ENCODE results near the gene CPAMD8. TPM values are rescaled to one million over a fixed set of nuclear protein-coding genes. Genes with fewer than 3 reads are reported as not detected.

The CPAMD8 gene
- total RNA-seq, 1 donor from 2014 or later: 5.3 TPM

DNA sequence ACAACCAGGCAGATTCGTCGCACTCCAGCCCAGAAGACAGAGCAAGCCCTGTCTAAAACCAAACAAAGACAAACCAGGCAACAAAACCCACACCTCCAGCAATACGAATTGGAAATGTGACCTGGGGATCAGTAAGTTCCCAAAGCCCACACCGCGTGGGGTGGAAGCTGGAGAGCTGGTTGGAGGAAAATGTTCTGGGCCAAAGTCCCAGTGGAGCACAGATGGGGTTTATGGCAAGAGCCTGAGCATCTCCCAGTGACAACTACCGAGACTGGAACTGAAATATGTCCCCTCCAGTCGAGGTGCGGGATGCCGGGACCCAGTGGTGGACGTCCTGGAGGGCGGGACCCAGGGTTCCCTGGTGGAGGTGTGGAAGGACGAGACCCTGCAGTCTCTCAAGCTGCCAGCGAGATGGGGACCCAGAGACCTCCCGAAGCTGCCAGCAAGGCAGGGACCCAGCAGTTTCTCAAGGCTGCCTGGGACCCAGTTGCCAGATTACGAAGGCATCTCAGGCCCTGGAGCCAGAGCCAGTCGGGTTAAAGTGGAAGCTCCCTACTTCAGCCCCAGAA is 22.4 kb upstream of the CPAMD8 start:
- H3K4me3 ChIP-seq (ENCODE audit: low read depth, low read length): no peak overlapping the region
- no peaks in the 10 kb centered on the region for H3K36me3 ChIP-seq (ENCODE audit: control insufficient read depth, insufficient read depth, low read length)
- TF ChIP-seq, protein P1, sequence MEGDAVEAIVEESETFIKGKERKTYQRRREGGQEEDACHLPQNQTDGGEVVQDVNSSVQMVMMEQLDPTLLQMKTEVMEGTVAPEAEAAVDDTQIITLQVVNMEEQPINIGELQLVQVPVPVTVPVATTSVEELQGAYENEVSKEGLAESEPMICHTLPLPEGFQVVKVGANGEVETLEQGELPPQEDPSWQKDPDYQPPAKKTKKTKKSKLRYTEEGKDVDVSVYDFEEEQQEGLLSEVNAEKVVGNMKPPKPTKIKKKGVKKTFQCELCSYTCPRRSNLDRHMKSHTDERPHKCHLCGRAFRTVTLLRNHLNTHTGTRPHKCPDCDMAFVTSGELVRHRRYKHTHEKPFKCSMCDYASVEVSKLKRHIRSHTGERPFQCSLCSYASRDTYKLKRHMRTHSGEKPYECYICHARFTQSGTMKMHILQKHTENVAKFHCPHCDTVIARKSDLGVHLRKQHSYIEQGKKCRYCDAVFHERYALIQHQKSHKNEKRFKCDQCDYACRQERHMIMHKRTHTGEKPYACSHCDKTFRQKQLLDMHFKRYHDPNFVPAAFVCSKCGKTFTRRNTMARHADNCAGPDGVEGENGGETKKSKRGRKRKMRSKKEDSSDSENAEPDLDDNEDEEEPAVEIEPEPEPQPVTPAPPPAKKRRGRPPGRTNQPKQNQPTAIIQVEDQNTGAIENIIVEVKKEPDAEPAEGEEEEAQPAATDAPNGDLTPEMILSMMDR (IDR thresholded peaks at IDR 0.05; ENCODE audit: insufficient read depth, low read length, poor library complexity, severe bottlenecking): no peak

DNA sequence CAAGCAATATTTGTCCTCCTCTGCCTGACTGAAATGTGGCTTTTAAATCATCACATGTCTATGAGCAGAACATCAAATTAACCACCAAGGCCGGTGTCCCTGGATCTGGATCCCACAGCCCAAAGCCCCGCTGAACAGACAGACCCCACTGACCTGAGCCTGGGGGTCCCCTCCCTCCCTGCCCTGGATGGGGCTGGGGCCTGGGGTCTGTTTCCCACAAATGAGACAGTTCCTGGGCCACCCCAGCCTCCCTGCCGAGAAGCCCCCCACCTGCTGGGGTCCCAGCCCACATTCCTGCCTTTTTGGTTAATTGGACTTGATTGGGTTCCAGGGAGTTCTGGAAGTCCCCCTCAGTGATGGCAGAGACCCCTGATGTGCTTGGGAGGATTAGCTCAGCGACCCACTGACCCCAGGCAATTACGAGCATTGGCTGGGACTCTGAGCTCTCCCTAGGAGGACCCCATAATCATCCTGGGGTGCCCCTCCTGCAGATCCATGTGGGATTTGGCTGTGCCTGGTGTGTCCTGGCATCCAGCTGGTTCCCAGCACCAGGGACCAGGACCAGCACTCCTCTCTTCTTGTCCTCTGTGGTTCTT is 19.4 kb upstream of the CPAMD8 start:
- Histone ChIP-seq H3K4me3 (ENCODE audit: low read depth, low read length) (no peak overlapping the region), H3K27me3 (ENCODE audit: control insufficient read depth, insufficient read depth, low read length) (no peaks in the 10 kb centered on the region), H3K36me3 (ENCODE audit: control insufficient read depth, insufficient read depth, low read length) (no peaks in the 10 kb centered on the region)
- TF ChIP-seq, protein P1 (IDR thresholded peaks at IDR 0.05; ENCODE audit: insufficient read depth, low read length, poor library complexity, severe bottlenecking): no peak
- no peak for DNase-seq (ENCODE audit: low read depth)

More for the DNA sequence above, 22.4 kb upstream of the CPAMD8 start:
- no peaks in the 10 kb centered on the region for H3K27me3 ChIP-seq (ENCODE audit: control insufficient read depth, insufficient read depth, low read length)
- DNase-seq (ENCODE audit: low read depth): no peak

DNA sequence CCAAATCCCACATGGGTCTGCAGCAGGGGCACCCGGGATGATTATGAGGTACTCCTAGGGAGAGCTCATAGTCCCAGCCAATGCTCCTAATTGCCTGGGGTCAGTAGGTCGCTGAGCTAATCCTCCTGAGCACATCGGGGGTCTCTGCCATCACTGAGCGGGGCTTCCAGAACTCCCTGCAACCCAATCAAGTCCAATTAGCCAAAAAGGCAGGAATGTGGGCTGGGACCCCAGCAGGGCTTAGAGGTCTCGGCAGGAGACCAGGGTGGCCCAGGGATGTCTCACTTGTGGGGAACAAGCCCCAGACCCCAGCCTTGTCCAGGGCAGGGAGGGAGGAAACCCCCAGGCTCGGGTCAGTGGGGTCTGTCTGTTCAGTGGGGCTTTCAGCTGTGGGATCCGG is 17.1 kb upstream of the CPAMD8 start:
- Histone ChIP-seq H3K36me3 (ENCODE audit: control insufficient read depth, insufficient read depth, low read length) (no peaks in the 10 kb centered on the region), H3K4me3 (ENCODE audit: low read depth, low read length) (no peak overlapping the region), H3K27me3 (ENCODE audit: control insufficient read depth, insufficient read depth, low read length) (no peaks in the 10 kb centered on the region)
- TF ChIP-seq, protein P1 (IDR thresholded peaks at IDR 0.05; ENCODE audit: insufficient read depth, low read length, poor library complexity, severe bottlenecking): no peak
- DNase-seq (ENCODE audit: low read depth): no peak

DNA sequence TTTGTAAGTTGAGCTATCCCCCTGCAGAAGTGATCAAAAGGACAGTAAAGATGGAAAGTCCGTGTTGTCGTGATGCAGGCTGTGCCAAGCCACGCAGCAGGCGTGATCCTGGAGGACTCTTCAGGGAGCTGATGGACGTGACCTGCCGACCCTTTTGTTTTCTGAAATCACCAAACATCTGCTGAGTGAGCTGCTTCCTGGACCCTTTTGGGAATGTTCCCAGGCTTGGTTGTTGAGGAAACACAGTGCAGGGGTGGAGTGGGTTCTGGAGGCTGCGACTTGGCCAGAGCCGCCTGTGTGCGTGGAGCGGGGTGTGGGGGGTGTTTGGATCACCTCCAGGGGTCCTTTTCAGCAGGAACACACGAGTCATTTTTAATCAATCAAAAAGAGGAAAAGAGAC is 15.4 kb upstream of the CPAMD8 start:
- Histone ChIP-seq H3K27me3 (ENCODE audit: control insufficient read depth, insufficient read depth, low read length) (no peaks in the 10 kb centered on the region), H3K4me3 (ENCODE audit: low read depth, low read length) (no peak overlapping the region), H3K36me3 (ENCODE audit: control insufficient read depth, insufficient read depth, low read length) (no peaks in the 10 kb centered on the region)
- DNase-seq (ENCODE audit: low read depth): no peak
- TF ChIP-seq, protein P1 (IDR thresholded peaks at IDR 0.05; ENCODE audit: insufficient read depth, low read length, poor library complexity, severe bottlenecking): no peak

DNA sequence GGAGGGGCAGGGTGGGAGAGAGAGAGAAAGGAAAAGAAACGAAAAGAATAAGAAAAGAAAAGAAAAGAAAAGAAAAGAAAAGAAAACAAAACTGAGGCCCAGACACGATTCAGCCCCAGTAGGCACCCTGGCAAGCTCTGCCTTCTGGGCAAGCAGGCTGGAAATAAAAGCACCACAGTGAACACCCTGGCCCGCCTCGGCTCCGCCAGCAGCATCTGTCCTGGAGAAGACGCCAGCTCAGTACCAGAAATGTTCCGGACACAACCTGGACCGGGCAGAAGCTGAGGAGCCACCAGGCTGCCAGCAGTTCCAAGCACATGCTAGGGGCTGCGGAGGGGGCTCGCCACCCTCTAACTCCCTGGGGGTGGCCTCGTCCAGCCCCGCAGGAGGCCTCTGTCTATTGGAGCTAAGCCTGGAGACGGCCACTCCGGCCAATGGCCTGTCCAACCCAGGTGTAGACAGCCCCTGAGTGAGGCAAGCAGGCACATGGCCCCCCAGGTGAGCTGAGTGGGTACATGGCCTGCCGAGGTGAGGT is 11.4 kb upstream of the CPAMD8 start:
- DNase-seq (ENCODE audit: low read depth): no peak

More for the DNA sequence above, 11.4 kb upstream of the CPAMD8 start:
- Histone ChIP-seq H3K27me3 (ENCODE audit: control insufficient read depth, insufficient read depth, low read length) (no peaks in the 10 kb centered on the region), H3K36me3 (ENCODE audit: control insufficient read depth, insufficient read depth, low read length) (no peaks in the 10 kb centered on the region), H3K4me3 (ENCODE audit: low read depth, low read length) (no peak overlapping the region)
- TF ChIP-seq, protein P1 (IDR thresholded peaks at IDR 0.05; ENCODE audit: insufficient read depth, low read length, poor library complexity, severe bottlenecking): no peak

Data from kidney epithelial cell (primary cell).